ENCODE measurements around the gene TAF10.

Gene TAF10

GRCh38 chr11:6572215-6572614 is 39.8 kb downstream of the TAF10 start:
- Histone ChIP-seq H3K27me3 (ENCODE audit: insufficient read depth, low read length) (no peaks in the 10 kb centered on the region), H3K4me1 (ENCODE audit: insufficient read depth, low read length, severe bottlenecking) (no peaks in the 10 kb centered on the region), H3K27ac (ENCODE audit: low read depth, low read length, poor library complexity, severe bottlenecking) (no peak overlapping the region), H3K9me2 (ENCODE audit: low read depth, low read length) (no peaks in the 10 kb centered on the region), H4K20me1 (ENCODE audit: insufficient read depth, low read length) (no peaks in the 10 kb centered on the region), H3F3A (ENCODE audit: insufficient read depth, low read length) (no peaks in the 10 kb centered on the region), H3K4me3 (ENCODE audit: low read depth, low read length, poor library complexity, severe bottlenecking) (no peak overlapping the region), H3K36me3 (ENCODE audit: insufficient read depth, low read length) (no peaks in the 10 kb centered on the region), H3K4me2 (ENCODE audit: low read length) (no peak overlapping the region), H3K9ac (ENCODE audit: low read length) (no peak overlapping the region), H3K79me2 (ENCODE audit: insufficient read depth, low read length) (no peaks in the 10 kb centered on the region), H2AFZ (ENCODE audit: low read length) (no peak overlapping the region), H3K9me3 (ENCODE audit: low read length) (no peaks in the 10 kb centered on the region)
- TF ChIP-seq EZH2 (IDR thresholded peaks at IDR 0.05; ENCODE audit: borderline replicate concordance, low read length) (no peak), CTCF (IDR thresholded peaks at IDR 0.05; ENCODE audit: low read length) (no peak)

GRCh38 chr11:6571434-6572008 is 40.5 kb downstream of the TAF10 start:
- Histone ChIP-seq H3K27ac (ENCODE audit: low read depth, low read length, poor library complexity, severe bottlenecking) (no peak overlapping the region), H3K36me3 (ENCODE audit: insufficient read depth, low read length) (no peaks in the 10 kb centered on the region), H3F3A (ENCODE audit: insufficient read depth, low read length) (no peaks in the 10 kb centered on the region), H4K20me1 (ENCODE audit: insufficient read depth, low read length) (no peaks in the 10 kb centered on the region), H3K9ac (ENCODE audit: low read length) (no peak overlapping the region), H3K4me2 (ENCODE audit: low read length) (no peak overlapping the region), H3K4me3 (ENCODE audit: low read depth, low read length, poor library complexity, severe bottlenecking) (no peak overlapping the region), H3K27me3 (ENCODE audit: insufficient read depth, low read length) (no peaks in the 10 kb centered on the region), H3K79me2 (ENCODE audit: insufficient read depth, low read length) (no peaks in the 10 kb centered on the region), H3K9me3 (ENCODE audit: low read length) (no peaks in the 10 kb centered on the region), H2AFZ (ENCODE audit: low read length) (no peak overlapping the region), H3K4me1 (ENCODE audit: insufficient read depth, low read length, severe bottlenecking) (no peaks in the 10 kb centered on the region), H3K9me2 (ENCODE audit: low read depth, low read length) (no peaks in the 10 kb centered on the region)
- TF ChIP-seq CTCF (IDR thresholded peaks at IDR 0.05; ENCODE audit: low read length), result no peak
- no peak for TF ChIP-seq EZH2 (IDR thresholded peaks at IDR 0.05; ENCODE audit: borderline replicate concordance, low read length)

- H3K9ac ChIP-seq (ENCODE audit: low read length), result no peak overlapping the region
- no peaks in the 10 kb centered on the region for H3K27me3 ChIP-seq (ENCODE audit: insufficient read depth, low read length)
- H3K9me2 ChIP-seq (ENCODE audit: low read depth, low read length), result no peaks in the 10 kb centered on the region
- H3K4me3 ChIP-seq (ENCODE audit: low read depth, low read length, poor library complexity, severe bottlenecking), result no peak overlapping the region
- no peak overlapping the region for H3K27ac ChIP-seq (ENCODE audit: low read depth, low read length, poor library complexity, severe bottlenecking)
- H3K79me2 ChIP-seq (ENCODE audit: insufficient read depth, low read length), result no peaks in the 10 kb centered on the region
- H3F3A ChIP-seq (ENCODE audit: insufficient read depth, low read length), result no peaks in the 10 kb centered on the region
- 0 out of 2 replicates have a peak, but pooled peaks cover 3% of the 10 kb centered on the region for H3K36me3 ChIP-seq (ENCODE audit: insufficient read depth, low read length)
- H3K4me1 ChIP-seq (ENCODE audit: insufficient read depth, low read length, severe bottlenecking), result no peaks in the 10 kb centered on the region
- TF ChIP-seq EZH2 (IDR thresholded peaks at IDR 0.05; ENCODE audit: borderline replicate concordance, low read length), result no peak
- no peak for TF ChIP-seq CTCF (IDR thresholded peaks at IDR 0.05; ENCODE audit: low read length)
- no peaks in the 10 kb centered on the region for H4K20me1 ChIP-seq (ENCODE audit: insufficient read depth, low read length)
- no peak overlapping the region for H3K4me2 ChIP-seq (ENCODE audit: low read length)
- no peaks in the 10 kb centered on the region for H3K9me3 ChIP-seq (ENCODE audit: low read length)
- H2AFZ ChIP-seq (ENCODE audit: low read length), result no peak overlapping the region
Measured at GRCh38 chr11:6570691-6571427, 41.2 kb downstream of the TAF10 start.
